Measurements from ENCODE around the gene PCDHB5.
"Not testable (repeated sequence)": the region's sequence is repeated elsewhere in the genome, so short reads cannot be mapped to it uniquely, and the experiment has no call there.

DNA sequence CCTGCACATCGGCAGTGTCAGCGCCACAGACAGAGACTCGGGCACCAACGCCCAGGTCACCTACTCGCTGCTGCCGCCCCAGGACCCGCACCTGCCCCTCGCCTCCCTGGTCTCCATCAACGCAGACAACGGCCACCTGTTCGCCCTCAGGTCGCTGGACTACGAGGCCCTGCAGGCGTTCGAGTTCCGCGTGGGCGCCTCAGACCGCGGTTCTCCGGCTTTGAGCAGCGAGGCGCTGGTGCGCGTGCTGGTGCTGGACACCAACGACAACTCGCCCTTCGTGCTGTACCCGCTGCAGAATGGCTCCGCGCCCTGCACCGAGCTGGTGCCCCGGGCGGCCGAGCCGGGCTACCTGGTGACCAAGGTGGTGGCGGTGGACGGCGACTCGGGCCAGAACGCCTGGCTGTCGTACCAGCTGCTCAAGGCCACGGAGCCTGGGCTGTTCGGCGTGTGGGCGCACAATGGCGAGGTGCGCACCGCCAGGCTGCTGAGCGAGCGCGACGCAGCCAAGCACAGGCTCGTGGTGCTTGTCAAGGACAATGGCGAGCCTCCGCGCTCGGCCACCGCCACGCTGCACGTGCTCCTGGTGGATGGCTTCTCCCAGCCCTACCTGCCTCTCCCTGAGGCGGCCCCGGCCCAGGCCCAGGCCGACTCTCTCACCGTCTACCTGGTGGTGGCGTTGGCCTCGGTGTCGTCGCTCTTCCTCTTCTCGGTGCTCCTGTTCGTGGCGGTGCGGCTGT is 11.4 kb upstream of the PCDHB5 start:
- TF ChIP-seq POLR2A, CTCF (IDR thresholded peaks at IDR 0.05): not testable (repeated sequence)
